Neutrophil (primary cell): Measurements from ENCODE around the gene NFKB1.
A peak's percentile ranks its signal among the peaks of the same experiment; 100 is the strongest.

Experiments used
- H3K27ac ChIP-seq: fragments of 200-600 bp; sonication (generic); 2 replicates; pipeline ENCODE4 v1.5.1; 2016; ENCODE audit warnings: mild to moderate bottlenecking, moderate library complexity
- H3K27me3 ChIP-seq: fragments of 200-600 bp; sonication (generic); 2 replicates; pipeline ENCODE4 v1.6.0; 2016; ENCODE audit warnings: mild to moderate bottlenecking
- H3K36me3 ChIP-seq: fragments of 200-600 bp; sonication (generic); 2 replicates; pipeline ENCODE4 v1.5.1; 2017
- H3K4me1 ChIP-seq, 2 experiments: fragments of 200-600 bp in 1 of 2; sonication (generic) in 1 of 2; 1 replicate in 1 of 2; 2 replicates in 1 of 2; pipeline versions ENCODE4 v1.5.1 to v1.6.1; 2013 to 2016; ENCODE audit warnings: low read depth in 1 of 2, low read length in 1 of 2, mild to moderate bottlenecking in 1 of 2, moderate library complexity in 1 of 2; ENCODE audit not compliant: control insufficient read depth in 1 of 2, insufficient read depth in 1 of 2
- H3K4me3 ChIP-seq, 2 experiments: fragments of 200-600 bp in 1 of 2; sonication (generic) in 1 of 2; 1 replicate in 1 of 2; 2 replicates in 1 of 2; pipeline ENCODE4 v1.5.1; 2013 to 2016; ENCODE audit warnings: low read depth in 1 of 2, low read length in 1 of 2, mild to moderate bottlenecking in 1 of 2, moderate library complexity in 1 of 2
- H3K9me3 ChIP-seq: fragments of 200-600 bp; sonication (generic); 2 replicates; pipeline ENCODE4 v1.5.1; 2016
- TF ChIP-seq, protein P1 (sequence below): fragments of 200-600 bp; sonication (generic); IDR thresholded peaks from 2 replicates; pipeline ENCODE4 v1.5.1; 2016; ENCODE audit warnings: antibody characterized with exemption

Gene NFKB1

DNA sequence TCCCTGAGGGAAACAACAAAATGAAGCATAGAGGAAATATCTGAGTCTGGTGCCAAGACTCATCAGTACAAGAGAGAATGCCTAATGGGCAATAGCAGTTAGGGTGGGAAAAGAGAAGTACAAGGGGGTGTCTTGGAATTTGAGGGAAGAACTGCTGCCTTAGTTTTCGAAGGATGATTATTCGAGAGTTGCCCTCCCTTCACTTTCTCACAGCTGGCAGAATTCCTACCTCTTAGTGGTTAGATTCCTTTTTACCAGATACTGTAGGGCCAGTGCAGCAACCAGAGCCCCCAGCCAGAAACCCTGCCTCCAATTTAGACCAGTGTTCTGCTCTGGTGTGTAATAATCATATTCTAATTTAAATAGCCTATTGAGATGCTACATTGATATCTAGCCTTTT lies 56.5 kb downstream of the NFKB1 start:
- Histone ChIP-seq H3K4me3 (no peak overlapping the region), H3K27ac (no peak overlapping the region), H3K27me3 (no peaks in the 10 kb centered on the region), H3K9me3 (no peaks in the 10 kb centered on the region), H3K36me3 (peaks cover 6% of the 10 kb centered on the region), H3K4me1 (no peaks in the 10 kb centered on the region)
- TF ChIP-seq, protein P1, sequence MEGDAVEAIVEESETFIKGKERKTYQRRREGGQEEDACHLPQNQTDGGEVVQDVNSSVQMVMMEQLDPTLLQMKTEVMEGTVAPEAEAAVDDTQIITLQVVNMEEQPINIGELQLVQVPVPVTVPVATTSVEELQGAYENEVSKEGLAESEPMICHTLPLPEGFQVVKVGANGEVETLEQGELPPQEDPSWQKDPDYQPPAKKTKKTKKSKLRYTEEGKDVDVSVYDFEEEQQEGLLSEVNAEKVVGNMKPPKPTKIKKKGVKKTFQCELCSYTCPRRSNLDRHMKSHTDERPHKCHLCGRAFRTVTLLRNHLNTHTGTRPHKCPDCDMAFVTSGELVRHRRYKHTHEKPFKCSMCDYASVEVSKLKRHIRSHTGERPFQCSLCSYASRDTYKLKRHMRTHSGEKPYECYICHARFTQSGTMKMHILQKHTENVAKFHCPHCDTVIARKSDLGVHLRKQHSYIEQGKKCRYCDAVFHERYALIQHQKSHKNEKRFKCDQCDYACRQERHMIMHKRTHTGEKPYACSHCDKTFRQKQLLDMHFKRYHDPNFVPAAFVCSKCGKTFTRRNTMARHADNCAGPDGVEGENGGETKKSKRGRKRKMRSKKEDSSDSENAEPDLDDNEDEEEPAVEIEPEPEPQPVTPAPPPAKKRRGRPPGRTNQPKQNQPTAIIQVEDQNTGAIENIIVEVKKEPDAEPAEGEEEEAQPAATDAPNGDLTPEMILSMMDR: no peak

- Histone ChIP-seq H3K9me3 (no peaks in the 10 kb centered on the region), H3K27ac (peak overlapping the region; percentile 16), H3K27me3 (no peaks in the 10 kb centered on the region), H3K36me3 (peaks cover 6% of the 10 kb centered on the region), H3K4me3 (no peak overlapping the region), H3K4me1 (no peaks in the 10 kb centered on the region)
- TF ChIP-seq, protein P1: no peak
Measured at GRCh38 chr4:102560115-102560514, 59.0 kb downstream of the NFKB1 start.

- peak overlapping the region; percentile 16 for H3K27ac ChIP-seq
- TF ChIP-seq, protein P1: no peak
- no peaks in the 10 kb centered on the region for H3K27me3 ChIP-seq
- no peak overlapping the region for H3K4me3 ChIP-seq
- no peaks in the 10 kb centered on the region for H3K4me1 ChIP-seq
- peaks cover 6% of the 10 kb centered on the region for H3K36me3 ChIP-seq
- H3K9me3 ChIP-seq: no peaks in the 10 kb centered on the region
Measured at GRCh38 chr4:102560571-102561341, 59.6 kb downstream of the NFKB1 start.

- Histone ChIP-seq H3K4me3 (no peak overlapping the region), H3K4me1 (peaks cover 8 to 9% of the 10 kb centered on the region in 2 experiments), H3K27me3 (no peaks in the 10 kb centered on the region), H3K27ac (no peak overlapping the region), H3K9me3 (no peaks in the 10 kb centered on the region), H3K36me3 (peaks cover 17% of the 10 kb centered on the region)
- TF ChIP-seq, protein P1: no peak
Measured at GRCh38 chr4:102563000-102563399, 61.8 kb downstream of the NFKB1 start.

DNA sequence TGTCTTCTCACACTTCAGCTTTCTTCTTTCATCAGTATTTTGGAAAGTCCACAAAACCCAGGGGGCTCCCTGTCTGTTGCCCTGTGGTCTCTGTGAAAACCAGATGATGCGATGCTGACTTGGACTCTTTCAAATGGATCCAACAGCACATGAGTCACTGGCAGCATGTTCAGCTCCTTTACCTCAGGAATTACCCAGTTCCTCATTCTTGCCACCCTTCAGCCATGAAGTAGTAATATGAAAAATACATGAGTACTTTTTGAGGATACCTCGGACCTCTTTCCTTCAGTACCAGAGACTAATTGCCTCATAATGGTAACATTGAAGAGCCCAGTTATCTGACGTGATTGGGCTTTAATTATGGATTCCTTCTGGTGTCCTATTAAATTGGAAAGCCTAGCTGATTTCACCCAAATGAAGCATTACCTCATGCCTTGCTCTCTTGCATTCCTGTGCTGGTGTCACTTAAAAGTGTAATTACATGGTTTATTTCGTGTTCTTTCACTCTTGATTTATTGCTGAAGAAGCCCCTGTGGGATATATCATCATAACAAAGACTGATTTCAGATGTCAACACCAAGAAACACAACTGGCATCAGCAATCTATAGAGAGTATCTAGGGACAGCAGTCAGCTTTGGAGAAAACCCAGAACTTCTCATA lies 63.4 kb downstream of the NFKB1 start:
- H3K27ac ChIP-seq: no peak overlapping the region
- H3K4me1 ChIP-seq: peaks cover 9 to 13% of the 10 kb centered on the region in 2 experiments
- no peak overlapping the region for H3K4me3 ChIP-seq
- H3K9me3 ChIP-seq: no peaks in the 10 kb centered on the region
- peaks cover 12% of the 10 kb centered on the region for H3K36me3 ChIP-seq
- no peaks in the 10 kb centered on the region for H3K27me3 ChIP-seq
- TF ChIP-seq, protein P1: no peak
